Stimulated activated CD4-positive, alpha-beta T cell treated with anti-CD3 and anti-CD28 coated beads, Interleukin-12 subunit alpha, Interleukin-12 subunit beta, amount 100 ng/mL, for 24 hours (primary cell): ENCODE data around the gene NUP188.
A peak's percentile ranks its signal among the peaks of the same experiment; 100 is the strongest.

Experiments
- DNase-seq, 2 experiments: peaks; one replicate each; pipeline ENCODE4 v3.0.0-alpha.2; 2020; ENCODE audit warnings: low read depth in 2 of 2

Gene NUP188, protein sequence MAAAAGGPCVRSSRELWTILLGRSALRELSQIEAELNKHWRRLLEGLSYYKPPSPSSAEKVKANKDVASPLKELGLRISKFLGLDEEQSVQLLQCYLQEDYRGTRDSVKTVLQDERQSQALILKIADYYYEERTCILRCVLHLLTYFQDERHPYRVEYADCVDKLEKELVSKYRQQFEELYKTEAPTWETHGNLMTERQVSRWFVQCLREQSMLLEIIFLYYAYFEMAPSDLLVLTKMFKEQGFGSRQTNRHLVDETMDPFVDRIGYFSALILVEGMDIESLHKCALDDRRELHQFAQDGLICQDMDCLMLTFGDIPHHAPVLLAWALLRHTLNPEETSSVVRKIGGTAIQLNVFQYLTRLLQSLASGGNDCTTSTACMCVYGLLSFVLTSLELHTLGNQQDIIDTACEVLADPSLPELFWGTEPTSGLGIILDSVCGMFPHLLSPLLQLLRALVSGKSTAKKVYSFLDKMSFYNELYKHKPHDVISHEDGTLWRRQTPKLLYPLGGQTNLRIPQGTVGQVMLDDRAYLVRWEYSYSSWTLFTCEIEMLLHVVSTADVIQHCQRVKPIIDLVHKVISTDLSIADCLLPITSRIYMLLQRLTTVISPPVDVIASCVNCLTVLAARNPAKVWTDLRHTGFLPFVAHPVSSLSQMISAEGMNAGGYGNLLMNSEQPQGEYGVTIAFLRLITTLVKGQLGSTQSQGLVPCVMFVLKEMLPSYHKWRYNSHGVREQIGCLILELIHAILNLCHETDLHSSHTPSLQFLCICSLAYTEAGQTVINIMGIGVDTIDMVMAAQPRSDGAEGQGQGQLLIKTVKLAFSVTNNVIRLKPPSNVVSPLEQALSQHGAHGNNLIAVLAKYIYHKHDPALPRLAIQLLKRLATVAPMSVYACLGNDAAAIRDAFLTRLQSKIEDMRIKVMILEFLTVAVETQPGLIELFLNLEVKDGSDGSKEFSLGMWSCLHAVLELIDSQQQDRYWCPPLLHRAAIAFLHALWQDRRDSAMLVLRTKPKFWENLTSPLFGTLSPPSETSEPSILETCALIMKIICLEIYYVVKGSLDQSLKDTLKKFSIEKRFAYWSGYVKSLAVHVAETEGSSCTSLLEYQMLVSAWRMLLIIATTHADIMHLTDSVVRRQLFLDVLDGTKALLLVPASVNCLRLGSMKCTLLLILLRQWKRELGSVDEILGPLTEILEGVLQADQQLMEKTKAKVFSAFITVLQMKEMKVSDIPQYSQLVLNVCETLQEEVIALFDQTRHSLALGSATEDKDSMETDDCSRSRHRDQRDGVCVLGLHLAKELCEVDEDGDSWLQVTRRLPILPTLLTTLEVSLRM (N-terminal part only)

DNA sequence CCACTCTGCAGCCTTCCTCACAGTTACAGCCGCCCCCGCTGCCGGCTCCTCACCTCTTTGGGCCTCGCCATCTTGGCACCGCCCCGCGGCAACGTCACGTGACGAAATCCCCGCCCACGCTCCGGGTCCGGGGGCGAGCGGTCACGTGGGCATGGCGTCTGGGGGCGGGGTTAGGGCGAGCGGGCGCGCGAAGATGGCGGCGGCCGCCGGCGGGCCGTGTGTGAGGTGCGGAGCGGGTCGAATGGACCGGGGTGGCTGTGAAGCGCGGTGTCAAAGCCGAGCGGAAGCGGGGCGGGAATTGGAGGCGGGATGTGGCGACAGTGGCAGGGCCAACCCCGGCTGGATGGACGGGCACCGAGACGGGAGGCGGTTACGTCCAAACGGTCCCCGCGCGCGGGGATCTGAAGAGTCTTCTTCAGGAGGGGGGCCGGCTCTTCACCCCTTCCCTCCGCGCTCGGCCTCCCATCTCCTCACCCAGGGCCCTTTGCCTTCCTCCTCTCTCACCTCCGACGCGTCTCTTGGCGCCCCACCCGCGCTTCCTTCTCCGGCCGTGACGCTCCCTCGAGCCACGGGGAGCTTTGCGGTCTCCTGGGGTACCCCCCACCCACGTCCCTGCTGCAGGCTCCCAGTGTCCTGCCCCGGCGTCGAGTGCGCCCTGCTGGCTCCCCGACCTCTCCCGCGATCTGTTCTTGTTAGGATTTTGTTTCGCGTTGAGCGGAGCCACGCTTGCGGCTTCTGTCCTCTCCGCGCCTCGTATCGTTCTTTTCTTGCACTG, at the start of gene NUP188, which contains the start of gene DOLK:
Gene NUP188 (plus strand): TSS at position 173 of the 775 bp plus-strand sequence. CDS start 21 bp downstream, at position 194.
Gene DOLK (minus strand): TSS at position 77 of the 775 bp plus-strand sequence. CDS start 300 bp downstream, outside the sequence.
- peak; percentile 98 to 99 for DNase-seq

DNA sequence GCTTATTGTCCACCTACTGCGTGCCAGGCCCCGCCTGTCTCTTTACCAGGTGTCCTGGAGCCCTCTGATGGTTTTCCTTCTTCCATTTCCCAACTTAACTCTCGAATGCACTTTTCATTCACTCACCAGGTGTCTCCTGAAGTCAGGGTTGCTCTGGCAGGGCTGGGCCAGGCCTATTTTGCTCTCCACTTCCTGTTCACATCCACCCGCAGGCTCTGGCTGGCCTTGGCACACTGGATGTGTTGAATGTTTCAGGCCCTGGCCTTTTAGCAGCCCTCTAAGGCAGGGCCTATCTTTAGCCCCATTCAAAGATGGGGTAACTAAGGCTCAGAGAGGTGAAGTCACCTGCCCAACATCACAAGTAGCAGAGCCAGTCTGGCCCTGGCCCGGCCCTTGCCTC, 49.1 kb upstream of the NUP188 start:
- no peak for DNase-seq

DNA sequence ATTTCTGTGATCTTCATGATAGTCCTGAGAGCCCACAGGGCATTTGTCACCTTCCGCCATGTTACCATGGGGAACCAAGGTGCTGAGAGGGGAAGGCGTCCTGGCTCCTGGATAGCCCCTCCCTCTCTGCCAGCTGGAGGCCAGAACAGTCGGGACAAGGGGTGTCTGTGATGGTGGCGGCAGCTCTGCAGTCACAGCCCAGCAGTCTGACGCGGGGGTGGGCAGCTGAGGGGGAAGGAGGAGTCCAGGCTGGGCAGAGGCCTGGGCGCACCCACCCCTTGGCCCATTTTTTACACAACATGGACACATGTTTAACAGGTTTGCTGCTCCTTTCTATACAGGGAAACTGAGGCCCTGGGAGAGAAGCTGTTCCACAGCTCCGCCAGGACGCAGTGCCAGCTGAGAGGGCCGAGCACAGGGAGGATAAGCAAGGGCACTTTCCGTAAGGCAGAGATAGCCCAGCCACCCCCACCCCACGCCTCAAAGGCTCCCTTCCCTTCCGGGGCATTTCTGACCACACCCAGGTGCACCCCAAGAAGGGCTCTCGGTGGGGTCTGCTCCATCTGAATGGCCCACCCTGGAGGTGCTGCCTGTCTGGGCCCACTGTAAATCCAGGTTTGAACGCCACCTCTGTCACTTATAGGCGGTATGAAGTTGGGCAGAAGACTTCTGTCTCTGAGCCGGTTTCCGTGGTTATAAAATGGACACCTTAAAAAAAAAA, 48.5 kb upstream of the NUP188 start:
- DNase-seq: no peak

DNA sequence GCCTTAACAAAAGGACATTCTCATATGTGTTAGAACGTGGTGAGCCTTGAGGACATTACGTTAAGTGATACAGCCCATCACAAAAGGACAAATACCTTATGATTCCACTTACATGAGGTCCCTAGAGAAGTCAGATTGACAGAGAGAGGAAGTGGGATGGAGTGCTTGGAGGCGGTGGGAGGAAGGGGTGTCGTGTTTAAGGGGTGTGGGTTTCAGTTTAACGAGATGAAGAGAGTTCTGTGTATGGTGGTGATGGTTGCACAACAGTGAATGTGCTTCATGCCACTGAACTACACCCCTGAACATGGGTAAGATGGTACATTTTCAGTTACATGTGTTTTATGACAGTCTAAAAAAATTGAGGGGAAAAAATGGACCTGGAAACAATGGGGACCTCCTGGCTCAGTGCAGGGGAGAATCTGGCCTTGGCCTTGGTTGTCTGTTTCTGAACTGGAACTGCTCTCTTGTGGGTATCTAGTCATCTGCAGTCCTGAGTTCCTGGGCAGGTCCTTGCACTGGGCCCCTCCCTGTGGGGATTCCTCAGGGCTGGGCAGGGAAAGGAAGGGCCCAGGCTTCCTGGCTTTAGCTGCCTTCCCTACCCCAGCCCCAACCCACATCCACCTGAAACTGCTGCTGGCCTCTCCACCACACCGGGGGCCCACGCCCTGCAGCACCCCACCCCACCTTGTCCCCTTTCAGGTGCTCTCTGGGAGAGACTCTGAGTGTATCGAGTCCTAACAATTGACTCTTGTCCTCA, 47.8 kb upstream of the NUP188 start:
- no peak for DNase-seq

DNA sequence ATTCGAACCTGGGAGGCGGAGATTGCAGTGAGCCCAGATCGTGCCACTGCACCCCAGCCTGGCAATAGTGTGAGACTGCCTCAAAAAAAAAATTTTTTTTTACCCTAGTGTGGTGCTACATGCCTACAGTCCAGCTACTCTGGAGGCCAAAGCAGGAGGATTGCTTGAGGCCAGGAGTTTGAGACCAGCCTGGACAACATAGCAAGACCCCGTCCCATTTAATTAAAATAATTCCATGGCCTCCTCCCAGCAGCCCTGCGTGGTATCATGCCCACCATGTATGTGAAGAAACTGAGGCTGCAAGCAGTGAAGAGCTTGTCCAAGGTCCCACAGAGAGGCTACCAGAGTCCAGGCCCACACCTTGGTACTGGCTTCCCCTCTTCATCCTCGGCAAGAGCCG, 46.1 kb upstream of the NUP188 start:
- DNase-seq: no peak

DNA sequence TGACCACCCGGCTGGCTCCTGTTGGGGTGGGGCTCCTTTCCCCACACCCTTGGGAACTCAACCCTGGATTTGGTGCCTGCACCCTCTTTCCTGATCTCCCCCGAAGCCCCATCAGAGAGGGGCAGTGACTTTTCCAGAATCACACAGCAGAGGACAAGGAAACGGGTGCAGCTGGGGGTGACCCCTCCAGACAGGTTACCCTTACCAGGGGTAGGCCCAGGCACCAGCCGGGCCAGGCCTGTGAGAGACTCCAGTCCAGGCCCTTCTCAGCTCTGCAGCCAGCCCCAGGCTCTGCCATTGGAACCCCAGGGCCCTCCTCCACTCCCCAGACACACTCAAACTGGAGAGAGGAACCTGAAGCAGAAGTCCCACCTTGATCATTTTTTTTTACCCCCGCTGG, 45.7 kb upstream of the NUP188 start:
- DNase-seq: no peak

DNA sequence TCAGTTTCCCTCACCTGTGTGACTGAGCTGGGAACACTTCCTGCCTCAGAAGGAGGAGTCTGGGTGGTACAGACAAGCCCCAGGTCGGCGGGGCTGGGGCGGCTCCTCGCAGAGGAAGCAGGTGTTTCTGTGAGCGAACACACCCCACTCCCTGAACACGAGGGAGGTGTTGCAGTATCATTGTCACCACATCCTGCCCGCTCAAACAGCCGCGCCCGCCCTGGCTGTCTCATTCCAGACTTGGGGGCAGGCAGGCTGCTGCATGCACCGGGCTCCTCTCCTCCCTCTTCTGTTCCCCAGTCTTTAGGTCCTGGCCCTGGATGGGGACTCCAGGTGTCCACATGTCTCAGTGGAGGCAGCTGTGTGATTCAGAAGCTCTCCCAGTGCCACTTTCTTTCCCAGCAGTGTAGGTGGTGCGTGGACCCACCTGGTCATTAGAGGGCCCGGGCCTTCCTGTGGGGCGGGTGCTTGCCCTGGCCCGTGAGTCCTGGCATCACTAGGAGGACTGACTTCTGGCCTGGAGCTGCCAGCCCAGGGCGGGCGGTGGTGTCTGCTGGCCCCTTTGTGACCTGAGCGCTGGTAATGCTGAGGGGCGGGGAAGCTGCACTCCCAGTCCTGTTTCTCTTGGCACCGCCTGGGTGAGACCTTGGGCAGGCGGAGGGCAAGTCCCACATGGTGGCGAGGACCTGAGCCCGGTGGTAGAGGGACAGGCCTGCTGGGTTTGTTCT, 45.0 kb upstream of the NUP188 start:
- peak; percentile 68 to 81 for DNase-seq

DNA sequence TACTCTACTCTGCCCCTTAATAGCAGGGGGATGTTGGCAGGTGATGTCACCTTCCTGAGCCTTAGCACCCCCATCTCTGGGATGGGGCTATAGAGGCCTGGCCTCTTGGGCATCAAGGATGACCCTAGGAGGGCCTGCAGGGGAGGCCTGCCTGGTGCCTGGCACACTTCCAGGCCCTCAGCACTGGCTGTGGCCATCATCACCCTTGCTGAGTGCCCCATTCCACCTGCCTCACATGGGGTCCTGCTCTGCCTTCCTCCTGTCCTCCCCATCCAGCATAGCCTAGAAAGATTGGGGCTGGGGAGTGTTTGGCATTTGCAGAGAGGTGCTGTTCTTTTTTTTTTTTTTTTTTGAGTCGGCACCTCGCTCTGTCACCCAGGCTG, 44.4 kb upstream of the NUP188 start:
- no peak for DNase-seq

DNA sequence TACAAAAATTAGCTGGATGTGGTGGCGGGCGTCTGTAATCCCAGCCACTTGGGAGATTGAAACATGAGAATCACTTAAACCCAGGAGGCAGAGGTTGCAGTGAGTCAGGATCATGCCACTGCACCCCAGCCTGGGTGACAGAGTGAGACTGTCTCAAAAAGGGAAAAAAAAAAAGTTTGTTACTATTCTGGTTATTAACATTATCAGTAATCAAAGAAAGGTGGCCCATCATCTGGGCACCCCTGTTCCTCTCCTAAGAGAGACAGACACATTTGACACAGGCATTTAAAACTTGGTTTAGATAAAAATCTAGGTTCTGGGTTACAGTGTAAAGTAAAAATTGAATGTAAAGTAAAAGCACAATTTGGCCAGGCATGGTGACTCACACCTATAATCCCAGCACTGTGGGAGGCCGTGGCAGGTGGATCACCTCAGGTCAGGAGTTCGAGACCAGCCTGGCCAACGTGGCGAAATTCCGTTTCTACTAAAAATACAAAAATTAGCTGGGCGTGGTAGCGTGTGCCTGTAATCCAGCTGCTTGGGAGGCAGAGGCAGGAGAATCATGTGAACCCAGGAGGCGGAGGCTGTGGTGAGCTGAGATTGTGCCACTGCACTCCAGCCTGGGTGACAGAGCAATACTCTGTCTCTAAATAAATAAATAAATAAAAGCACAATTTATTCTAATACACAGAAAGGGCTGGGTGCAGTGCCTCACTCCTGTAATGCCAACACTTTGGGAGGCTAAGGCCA, 43.5 kb upstream of the NUP188 start:
- DNase-seq: no peak

DNA sequence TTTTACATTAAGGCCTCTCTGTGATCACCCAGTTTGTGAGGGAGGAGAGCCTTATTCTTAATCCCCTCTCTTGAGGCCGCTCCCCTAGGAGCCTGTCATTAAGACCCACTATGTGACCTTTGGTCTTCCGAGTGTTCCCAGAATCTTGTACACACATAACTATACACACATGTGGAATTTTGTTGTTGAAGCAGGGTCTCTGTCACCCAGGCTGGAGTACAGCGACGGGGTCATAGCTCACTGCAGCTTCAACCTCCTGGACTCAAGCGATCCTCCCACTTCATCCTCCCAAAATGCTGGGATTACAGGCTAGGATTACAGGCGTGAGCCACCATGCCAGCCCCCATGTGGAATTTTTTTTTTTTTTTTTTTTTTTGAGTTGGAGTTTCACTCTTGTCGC, 41.5 kb upstream of the NUP188 start:
- DNase-seq: no peak

DNA sequence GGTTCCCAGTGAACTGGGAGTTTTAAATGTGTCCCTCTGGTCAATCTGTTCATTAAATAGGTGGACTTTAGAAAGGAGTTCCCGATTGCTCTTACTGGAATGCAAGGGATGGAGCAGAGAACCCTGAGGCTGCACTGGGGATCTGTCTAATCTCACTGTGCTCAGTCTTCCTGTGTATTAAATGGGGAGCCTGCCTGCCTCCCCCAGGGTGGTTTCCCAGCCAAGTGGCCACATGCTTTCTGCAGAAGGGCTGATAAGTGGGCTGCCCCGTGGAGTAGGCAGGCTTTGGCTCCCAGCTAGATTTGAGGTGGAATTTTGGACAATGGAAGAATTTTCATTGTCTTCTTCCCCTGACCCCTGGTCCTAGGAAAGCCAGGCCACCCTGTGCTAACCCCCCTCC, 40.8 kb upstream of the NUP188 start:
- no peak for DNase-seq

DNA sequence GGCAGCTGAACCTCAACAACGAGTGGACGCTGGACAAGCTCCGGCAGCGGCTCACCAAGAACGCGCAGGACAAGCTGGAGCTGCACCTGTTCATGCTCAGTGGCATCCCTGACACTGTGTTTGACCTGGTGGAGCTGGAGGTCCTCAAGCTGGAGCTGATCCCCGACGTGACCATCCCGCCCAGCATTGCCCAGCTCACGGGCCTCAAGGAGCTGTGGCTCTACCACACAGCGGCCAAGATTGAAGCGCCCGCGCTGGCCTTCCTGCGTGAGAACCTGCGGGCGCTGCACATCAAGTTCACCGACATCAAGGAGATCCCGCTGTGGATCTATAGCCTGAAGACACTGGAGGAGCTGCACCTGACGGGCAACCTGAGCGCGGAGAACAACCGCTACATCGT, 39.1 kb upstream of the NUP188 start:
- DNase-seq: no peak

DNA sequence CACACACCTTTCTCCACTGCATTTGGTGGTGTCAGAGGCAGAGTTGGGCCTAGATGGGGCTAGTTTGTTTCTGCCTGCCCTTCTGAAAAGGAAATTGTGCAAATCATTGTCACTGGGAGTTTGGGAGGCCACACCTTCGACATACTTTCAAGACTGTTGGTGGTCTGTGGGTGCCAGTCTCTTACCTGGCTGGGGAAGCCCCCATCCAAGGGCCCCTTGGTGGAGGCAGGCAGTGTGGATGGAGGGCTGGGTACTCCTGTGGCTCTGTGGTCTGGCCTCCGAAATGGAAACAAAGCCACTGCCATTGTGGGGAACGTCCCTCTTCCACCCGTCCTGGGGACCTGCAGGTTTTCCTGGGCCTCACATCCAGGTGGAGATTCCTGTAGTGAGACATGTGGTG, 37.6 kb upstream of the NUP188 start:
- DNase-seq: no peak

DNA sequence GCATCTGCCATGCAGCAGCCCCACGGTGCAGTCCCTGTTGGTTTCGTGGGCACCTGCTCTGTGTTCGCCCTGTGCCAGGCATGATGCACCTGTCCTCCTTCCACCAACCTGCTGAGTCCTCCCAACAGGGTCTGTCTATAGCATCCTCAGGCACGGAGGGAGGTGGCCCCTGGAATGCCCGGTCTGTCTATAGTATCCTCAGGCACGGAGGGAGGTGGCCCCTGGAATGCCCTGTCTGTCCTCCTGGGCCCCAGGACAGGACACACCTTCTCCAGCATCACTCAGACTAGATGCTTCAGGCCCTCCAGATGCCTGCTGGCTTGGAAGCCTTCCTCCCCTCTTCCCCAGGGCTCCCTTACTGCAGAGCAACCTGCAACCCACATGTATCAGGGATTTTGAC, 36.6 kb upstream of the NUP188 start:
- no peak for DNase-seq

DNA sequence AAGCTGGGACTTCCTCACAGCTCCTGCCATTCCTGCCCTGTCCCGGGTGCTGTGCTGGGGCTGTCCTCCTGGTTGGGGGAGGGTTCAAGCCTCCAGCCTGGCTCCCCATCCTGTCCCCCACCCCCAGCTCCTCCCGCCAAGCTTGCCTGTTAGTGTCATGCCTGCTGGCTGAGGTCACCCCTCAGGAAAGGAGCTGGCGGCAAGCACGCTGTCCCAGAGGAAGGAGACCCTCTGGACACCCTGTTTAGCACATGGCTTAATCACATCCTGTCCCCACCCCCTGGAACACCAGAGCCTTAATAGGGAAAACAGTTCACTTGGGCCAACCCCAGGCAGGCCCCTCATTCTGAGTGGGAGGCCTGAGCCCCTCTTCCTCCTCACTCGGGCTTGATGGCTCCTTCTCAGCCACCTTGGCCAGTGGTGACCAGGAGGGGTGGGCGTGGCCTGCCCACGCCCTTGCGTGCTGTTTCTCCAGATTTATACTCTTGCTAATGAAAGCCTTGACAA, 35.9 kb upstream of the NUP188 start:
- DNase-seq: no peak

DNA sequence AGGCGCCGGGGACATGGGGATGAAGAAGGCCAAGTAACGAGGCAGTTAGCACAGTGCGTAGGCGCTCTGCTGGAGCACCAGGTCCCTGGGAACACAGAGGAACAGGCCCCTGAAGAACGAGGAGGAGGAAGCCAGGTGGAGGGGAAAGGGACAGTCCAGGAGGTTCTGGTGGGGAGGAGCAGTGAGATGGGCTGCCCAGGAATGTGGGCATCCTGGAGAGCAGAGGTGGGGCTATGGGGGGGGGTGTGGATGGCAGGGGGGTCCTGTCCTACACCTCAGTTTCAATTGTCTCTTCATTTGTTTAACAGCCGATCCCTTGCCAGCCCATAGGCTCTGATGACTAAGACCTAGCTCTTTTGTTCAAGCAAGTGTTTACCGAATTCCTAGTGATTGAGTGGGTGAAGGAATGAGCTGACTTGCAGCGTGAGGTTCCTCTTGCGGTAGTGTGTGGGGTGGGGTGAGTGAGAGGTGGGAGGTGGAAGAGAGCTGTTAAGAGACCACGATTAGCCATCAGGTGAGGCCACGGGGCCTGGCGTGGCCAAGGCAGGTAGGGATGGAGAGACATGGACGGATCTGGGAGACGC, 35.1 kb upstream of the NUP188 start:
- DNase-seq: no peak

DNA sequence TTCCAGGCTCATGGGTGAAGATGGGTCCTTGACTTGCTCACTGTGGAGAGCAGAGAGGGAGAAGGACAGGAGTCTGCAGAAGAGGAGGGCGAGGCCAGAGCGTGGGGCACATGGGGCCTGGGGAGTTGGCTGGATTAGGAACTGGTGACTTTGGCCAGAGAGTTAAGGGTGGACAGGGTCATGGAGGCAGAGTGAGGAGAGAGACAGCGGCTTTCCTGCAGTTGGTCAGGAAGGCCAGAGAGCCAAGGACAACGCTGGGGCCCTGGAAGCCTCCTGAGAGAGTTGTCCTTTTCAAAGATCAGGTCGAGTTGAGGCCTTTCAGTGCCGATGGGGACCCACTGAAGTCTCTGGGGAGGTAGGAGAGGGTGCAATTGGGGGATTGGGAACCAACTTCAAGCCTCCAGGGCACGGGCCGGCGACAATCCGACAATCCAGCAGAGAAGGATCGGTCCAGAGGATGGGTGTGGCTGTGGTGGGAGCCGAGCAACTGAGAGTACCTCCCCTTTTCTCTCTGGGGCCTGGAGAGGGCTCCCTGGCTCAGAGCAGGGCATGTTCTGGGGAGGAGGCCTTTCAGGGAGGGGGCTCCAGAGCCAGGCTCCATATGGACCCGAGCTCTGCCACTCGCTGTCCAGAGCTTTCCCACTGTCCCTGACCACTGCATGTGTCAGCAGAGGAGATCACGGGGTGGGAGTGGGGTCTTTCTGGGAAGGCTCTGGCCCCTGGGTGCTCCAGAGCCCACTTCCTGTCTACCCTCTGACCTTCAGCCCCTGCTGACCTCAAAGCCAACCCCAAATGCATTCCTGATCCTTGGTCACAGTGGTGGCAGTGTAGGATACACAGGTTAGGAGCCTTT, 34.2 kb upstream of the NUP188 start:
- no peak for DNase-seq
